SU-DHL-6 (cell line): ENCODE measurements around the gene EPC2.

Experiments used
- CTCF ChIP-seq: fragments of 200-600 bp; sonication (generic); IDR thresholded peaks from one replicate; pipeline ENCODE4 v1.5.1; 2017; ENCODE audit warnings: antibody characterized with exemption, mild to moderate bottlenecking, low read length, moderate library complexity; ENCODE audit not compliant: insufficient read depth, poor library complexity, severe bottlenecking
- EZH2phosphoT487 ChIP-seq: fragments of 200-600 bp; sonication (generic), shearing (Covaris generic); conservative IDR thresholded peaks from 2 replicates; pipeline ENCODE4 v1.6.1; 2018; ENCODE audit warnings: mild to moderate bottlenecking, antibody characterized with exemption, low read length, moderate library complexity, mixed read lengths

GRCh38 chr2:148650881-148651280, 6.3 kb downstream of the EPC2 start:
- TF ChIP-seq CTCF (no peak), EZH2phosphoT487 (no peak)
